ENCODE results near the gene CSNK1G1.
"Not testable (repeated sequence)": the region's sequence is repeated elsewhere in the genome, so short reads cannot be mapped to it uniquely, and the experiment has no call there.

CSNK1G1 gene

GRCh38 chr15:64235552-64235951 lies 120.4 kb downstream of the CSNK1G1 start:
- no peak for DNase-seq

GRCh38 chr15:64233299-64233698 lies 122.7 kb downstream of the CSNK1G1 start:
- DNase-seq, result no peak

- DNase-seq, result no peak
Measured at GRCh38 chr15:64232400-64232799, 123.6 kb downstream of the CSNK1G1 start.

- no peak for DNase-seq
Measured at GRCh38 chr15:64229129-64229724, 126.7 kb downstream of the CSNK1G1 start.

- no peak for DNase-seq
Measured at GRCh38 chr15:64225804-64226203, 130.2 kb downstream of the CSNK1G1 start.

- DNase-seq, result no peak
Measured at GRCh38 chr15:64224511-64224910, 131.5 kb downstream of the CSNK1G1 start.

- no peak for DNase-seq
Measured at GRCh38 chr15:64223882-64224281, 132.1 kb downstream of the CSNK1G1 start.

GRCh38 chr15:64222573-64223366 lies 133.2 kb downstream of the CSNK1G1 start:
- no peak for DNase-seq

GRCh38 chr15:64221911-64222310 lies 134.1 kb downstream of the CSNK1G1 start:
- not testable (repeated sequence) for DNase-seq

- not testable (repeated sequence) for DNase-seq
Measured at GRCh38 chr15:64217429-64217750, 138.6 kb downstream of the CSNK1G1 start.

- DNase-seq, result no peak
Measured at GRCh38 chr15:64216730-64217428, 139.1 kb downstream of the CSNK1G1 start.

GRCh38 chr15:64216196-64216595 lies 139.8 kb downstream of the CSNK1G1 start:
- no peak for DNase-seq

- DNase-seq, result no peak
Measured at GRCh38 chr15:64213646-64214045, 142.3 kb downstream of the CSNK1G1 start.

- no peak for DNase-seq
Measured at GRCh38 chr15:64211696-64212095, 144.3 kb downstream of the CSNK1G1 start.

- no peak for DNase-seq
Measured at GRCh38 chr15:64210371-64210770, 145.6 kb downstream of the CSNK1G1 start.

GRCh38 chr15:64209680-64210334 lies 146.2 kb downstream of the CSNK1G1 start:
- DNase-seq, result peak; percentile 0

- DNase-seq, result no peak
Measured at GRCh38 chr15:64205202-64205601, 150.8 kb downstream of the CSNK1G1 start.

- no peak for DNase-seq
Measured at GRCh38 chr15:64197425-64197824, 158.5 kb downstream of the CSNK1G1 start.

GRCh38 chr15:64193971-64194370 lies 162.0 kb downstream of the CSNK1G1 start:
- no peak for DNase-seq

- peak; percentile 2 for DNase-seq
Measured at GRCh38 chr15:64191971-64192830, 163.8 kb downstream of the CSNK1G1 start.

- no peak for DNase-seq
Measured at GRCh38 chr15:64187396-64188191, 168.4 kb downstream of the CSNK1G1 start.

Measured in NCI-H1436 treated with DMSO at 0.1 percent for 48 hours (cell line).